NCI-H2227 (cell line): ENCODE results near the gene ZNF541.

Source experiments
- DNase-seq: peaks from one replicate; lab custom pipeline; 2025; ENCODE audit not compliant: unreplicated experiment; lab: John Stamatoyannopoulos, UW

ZNF541 gene

GRCh38 chr19:47573071-47574026 lies at the start of gene ZNF541:
ZNF541 (minus strand) TSS chr19:47573148; CDS start chr19:47555856, 17,292 bp downstream.
- peak; percentile 82 for DNase-seq

GRCh38 chr19:47619763-47620162 lies 46.8 kb upstream of the ZNF541 start:
- DNase-seq = no peak

GRCh38 chr19:47618771-47619170 lies 45.8 kb upstream of the ZNF541 start:
- no peak for DNase-seq

GRCh38 chr19:47615714-47616113 lies 42.8 kb upstream of the ZNF541 start:
- DNase-seq = no peak

GRCh38 chr19:47615230-47615629 lies 42.3 kb upstream of the ZNF541 start:
- no peak for DNase-seq

- no peak for DNase-seq
These were observed 41.6 kb upstream of the ZNF541 start for GRCh38 chr19:47614559-47614958.

- no peak for DNase-seq
These were observed 41.0 kb upstream of the ZNF541 start for GRCh38 chr19:47614021-47614295.

GRCh38 chr19:47613165-47614020 lies 40.4 kb upstream of the ZNF541 start:
- no peak for DNase-seq

GRCh38 chr19:47610902-47611301 lies 38.0 kb upstream of the ZNF541 start:
- DNase-seq = no peak

- DNase-seq = peak; percentile 15
These were observed 37.3 kb upstream of the ZNF541 start for GRCh38 chr19:47609906-47610894.

GRCh38 chr19:47608969-47609905 lies 36.3 kb upstream of the ZNF541 start, which contains the start of gene BICRA:
BICRA (plus strand) TSS chr19:47609134; CDS start chr19:47673575, 64,441 bp downstream.
- DNase-seq = peak; percentile 85

- peak; percentile 92 for DNase-seq
These were observed 35.3 kb upstream of the ZNF541 start for GRCh38 chr19:47608074-47608918.

GRCh38 chr19:47607564-47608073 lies 34.7 kb upstream of the ZNF541 start:
- DNase-seq = no peak

- no peak for DNase-seq
These were observed 31.0 kb upstream of the ZNF541 start for GRCh38 chr19:47603706-47604565.

GRCh38 chr19:47601180-47601904 lies 28.4 kb upstream of the ZNF541 start:
- DNase-seq = no peak

- DNase-seq = peak; percentile 98
These were observed 27.6 kb upstream of the ZNF541 start for GRCh38 chr19:47600246-47601179.
